Measurements from ENCODE around the gene PAIP2. TPM values are rescaled to one million over a fixed set of nuclear protein-coding genes. Genes with fewer than 3 reads are reported as not detected.
"Not testable (repeated sequence)": the region's sequence is repeated elsewhere in the genome, so short reads cannot be mapped to it uniquely, and the experiment has no call there.

Gene PAIP2
- total and polyA plus RNA-seq, 2 experiments from 2014 or later: 93.1 to 220 TPM

- H3K36me3 ChIP-seq: no peaks in the 10 kb centered on the region
- no peak overlapping the region for H3K4me3 ChIP-seq
- no peaks in the 10 kb centered on the region for H3K9me3 ChIP-seq (ENCODE audit: low read depth)
- no peak for TF ChIP-seq CTCF (IDR thresholded peaks at IDR 0.05; ENCODE audit: low read depth, low read length)
- H3K27me3 ChIP-seq: no peaks in the 10 kb centered on the region
- no peak overlapping the region for H3K27ac ChIP-seq
- H3K4me1 ChIP-seq (ENCODE audit: low read depth): peaks cover 12% of the 10 kb centered on the region
- DNase-seq (ENCODE audit: low read depth in 1 of 2, low spot score in 1 of 2): no peak
Measured at GRCh38 chr5:139340051-139340450, 1.6 kb upstream of the PAIP2 start.

GRCh38 chr5:139341187-139341688, 416 bp upstream of the PAIP2 start:
- H3K27ac ChIP-seq: no peak overlapping the region
- no peak for DNase-seq (ENCODE audit: low read depth in 1 of 2, low spot score in 1 of 2)
- H3K27me3 ChIP-seq: no peaks in the 10 kb centered on the region
- H3K4me1 ChIP-seq (ENCODE audit: low read depth): peaks cover 12% of the 10 kb centered on the region
- no peak for TF ChIP-seq CTCF (IDR thresholded peaks at IDR 0.05; ENCODE audit: low read depth, low read length)
- no peaks in the 10 kb centered on the region for H3K9me3 ChIP-seq (ENCODE audit: low read depth)
- H3K4me3 ChIP-seq: peak overlapping the region; percentile 75
- H3K36me3 ChIP-seq: no peaks in the 10 kb centered on the region

GRCh38 chr5:139342423-139342723, 719 bp downstream of the PAIP2 start:
- no peak for TF ChIP-seq CTCF (IDR thresholded peaks at IDR 0.05; ENCODE audit: low read depth, low read length)

GRCh38 chr5:139343476-139343875, 1.8 kb downstream of the PAIP2 start:
- no peaks in the 10 kb centered on the region for H3K9me3 ChIP-seq (ENCODE audit: low read depth)
- TF ChIP-seq CTCF (IDR thresholded peaks at IDR 0.05; ENCODE audit: low read depth, low read length): no peak
- H3K27me3 ChIP-seq: no peaks in the 10 kb centered on the region
- DNase-seq (ENCODE audit: low read depth in 1 of 2, low spot score in 1 of 2): no peak
- H3K36me3 ChIP-seq: no peaks in the 10 kb centered on the region
- peaks cover 12% of the 10 kb centered on the region for H3K4me1 ChIP-seq (ENCODE audit: low read depth)
- peak overlapping the region; percentile 98 for H3K27ac ChIP-seq
- H3K4me3 ChIP-seq: peak overlapping the region; percentile 75

More at GRCh38 chr5:139342423-139342723, 719 bp downstream of the PAIP2 start:
- Histone ChIP-seq H3K27ac (peak overlapping the region; percentile 98), H3K36me3 (no peaks in the 10 kb centered on the region), H3K9me3 (ENCODE audit: low read depth) (no peaks in the 10 kb centered on the region), H3K27me3 (no peaks in the 10 kb centered on the region), H3K4me3 (peak overlapping the region; percentile 75), H3K4me1 (ENCODE audit: low read depth) (peaks cover 12% of the 10 kb centered on the region)
- DNase-seq (ENCODE audit: low read depth in 1 of 2, low spot score in 1 of 2): no peak

GRCh38 chr5:139344177-139344576, 2.5 kb downstream of the PAIP2 start:
- Histone ChIP-seq H3K36me3 (no peaks in the 10 kb centered on the region), H3K27me3 (no peaks in the 10 kb centered on the region), H3K27ac (no peak overlapping the region), H3K4me1 (ENCODE audit: low read depth) (peaks cover 12% of the 10 kb centered on the region), H3K4me3 (no peak overlapping the region), H3K9me3 (ENCODE audit: low read depth) (no peaks in the 10 kb centered on the region)
- TF ChIP-seq CTCF (IDR thresholded peaks at IDR 0.05; ENCODE audit: low read depth, low read length): no peak
- DNase-seq (ENCODE audit: low read depth in 1 of 2, low spot score in 1 of 2): no peak

- H3K4me1 ChIP-seq (ENCODE audit: low read depth): peaks cover 12% of the 10 kb centered on the region
- not testable (repeated sequence) for DNase-seq (ENCODE audit: low read depth in 1 of 2, low spot score in 1 of 2); H3K36me3 ChIP-seq
Measured at GRCh38 chr5:139345442-139345841, 3.8 kb downstream of the PAIP2 start.

GRCh38 chr5:139347863-139348262, 6.2 kb downstream of the PAIP2 start:
- not testable (repeated sequence) for H3K27me3 ChIP-seq; H3K4me3 ChIP-seq; H3K27ac ChIP-seq; H3K9me3 ChIP-seq (ENCODE audit: low read depth); H3K4me1 ChIP-seq (ENCODE audit: low read depth); H3K36me3 ChIP-seq; DNase-seq (ENCODE audit: low read depth in 1 of 2, low spot score in 1 of 2)

More at GRCh38 chr5:139345442-139345841, 3.8 kb downstream of the PAIP2 start:
- H3K4me3 ChIP-seq; H3K27me3 ChIP-seq; H3K27ac ChIP-seq; H3K9me3 ChIP-seq (ENCODE audit: low read depth): not testable (repeated sequence)

Measured in cardiac muscle cell (in vitro differentiated cells and primary cell).